ENCODE data around the gene ARHGAP15.

ARHGAP15 gene

DNA sequence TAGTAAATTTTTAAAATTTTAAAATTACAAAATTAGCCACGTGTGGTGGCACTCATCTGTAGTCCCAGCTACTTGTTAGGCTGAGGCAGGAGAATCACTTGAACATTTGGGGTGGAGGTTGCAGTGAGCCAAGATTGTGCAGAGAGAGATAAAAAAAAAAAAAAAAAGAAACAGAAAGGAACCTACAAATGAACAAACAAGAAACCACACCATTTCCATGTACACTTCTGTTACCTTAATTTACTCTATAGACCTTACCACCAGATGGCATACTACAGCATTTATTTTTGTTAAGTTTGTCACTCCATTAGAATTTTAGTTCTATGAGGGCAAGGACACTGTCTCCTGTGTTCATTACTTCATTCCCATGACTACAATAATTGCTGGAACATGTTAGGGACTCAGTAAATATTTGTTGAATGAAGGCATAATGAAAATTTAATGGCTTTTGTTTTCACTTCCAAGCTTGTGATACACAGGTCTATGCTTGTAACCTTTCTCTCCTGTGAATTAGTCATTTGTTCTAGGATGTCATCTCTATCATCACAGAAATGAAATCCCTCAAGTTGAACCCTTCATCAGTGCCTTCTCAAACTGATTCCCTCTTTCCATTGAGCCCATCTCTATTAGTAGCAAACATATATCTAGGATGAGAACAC lies 76.0 kb downstream of the ARHGAP15 start:
- no peak overlapping the region for H3K27ac ChIP-seq
- ChIA-PET POLR2A (ENCODE audit: low non-redundant PET) (no interaction called here), CTCF (interaction anchor here (0.6 kb wide), 2 partner anchors 88 to 474 kb away, joined by 3 read pairs; no protein-coding TSS in a partner anchor)
- peak; percentile 5 for DNase-seq (ENCODE audit: low spot score)
- TF ChIP-seq CTCF (conservative IDR thresholded peaks at IDR 0.05; ENCODE audit: low read depth): no peak; the same call in 1 of the 2 replicates

DNA sequence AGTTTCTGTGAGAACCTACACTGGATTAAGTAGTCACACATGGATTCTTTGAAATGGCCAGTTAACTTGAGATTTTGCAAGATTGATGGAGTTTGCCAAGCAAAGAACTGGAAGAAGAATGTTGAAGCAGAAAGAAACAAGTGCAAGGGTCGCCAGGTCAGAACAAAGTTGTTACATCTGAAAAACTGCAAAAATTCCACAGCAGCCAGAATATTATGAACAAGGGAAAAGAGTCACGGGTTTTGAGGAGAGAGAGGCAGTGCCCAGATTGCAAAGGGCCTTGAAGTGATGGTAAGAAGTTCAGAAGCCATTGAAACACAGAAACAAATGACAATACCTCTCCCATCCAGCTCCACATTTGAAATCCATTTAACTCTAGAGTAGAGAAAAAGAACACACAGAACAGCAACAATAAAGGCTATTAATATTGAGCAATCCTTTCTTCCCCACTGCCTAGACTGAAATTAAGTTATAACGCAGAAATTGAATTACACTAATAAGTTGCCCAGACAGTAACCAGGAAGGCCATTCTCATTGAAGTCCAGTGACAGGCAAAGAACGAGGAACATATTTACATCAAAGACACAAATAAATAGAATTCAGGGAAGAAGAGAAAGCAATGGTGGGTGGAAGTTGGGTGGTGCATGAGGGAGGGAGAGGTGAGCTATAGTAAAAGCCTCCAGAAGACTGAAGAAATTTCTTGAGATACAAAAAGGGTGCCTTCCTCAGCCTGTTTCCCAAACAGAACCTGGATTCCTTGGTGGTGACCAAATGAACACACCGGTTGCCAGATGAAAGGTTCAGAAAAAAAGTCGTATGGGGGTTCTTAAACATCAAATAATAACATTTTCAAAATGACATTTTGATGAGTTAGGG lies 80.6 kb downstream of the ARHGAP15 start:
- CTCF ChIA-PET: no interaction called here
- DNase-seq (ENCODE audit: low spot score): no peak
- POLR2A ChIA-PET (ENCODE audit: low non-redundant PET): no interaction called here
- H3K27ac ChIP-seq: no peak overlapping the region
- TF ChIP-seq CTCF (conservative IDR thresholded peaks at IDR 0.05; ENCODE audit: low read depth): no peak

DNA sequence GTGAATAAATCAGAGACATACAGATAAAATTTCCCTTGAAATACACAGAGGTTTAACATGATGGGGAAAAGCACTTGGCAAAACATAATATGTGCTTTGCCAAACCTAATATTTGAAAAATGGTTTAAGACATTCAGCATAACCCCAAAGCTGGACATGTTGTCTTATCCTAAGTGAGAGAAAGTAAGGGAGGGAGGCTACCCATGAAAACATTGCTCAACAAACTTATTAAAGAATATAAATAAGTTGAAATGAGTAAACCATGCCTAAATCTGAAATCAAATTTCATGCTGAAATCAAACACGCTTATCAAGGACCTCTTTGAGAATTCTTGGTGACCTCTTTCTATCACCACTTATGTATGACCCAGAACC lies 81.2 kb downstream of the ARHGAP15 start:
- POLR2A ChIA-PET (ENCODE audit: low non-redundant PET): no interaction called here
- H3K27ac ChIP-seq: no peak overlapping the region
- no peak for TF ChIP-seq CTCF (conservative IDR thresholded peaks at IDR 0.05; ENCODE audit: low read depth)
- CTCF ChIA-PET: no interaction called here
- DNase-seq (ENCODE audit: low spot score): no peak

GRCh38 chr2:143217512-143218115 lies 88.4 kb downstream of the ARHGAP15 start:
- no peak overlapping the region for H3K27ac ChIP-seq
- ChIA-PET POLR2A (ENCODE audit: low non-redundant PET) (no interaction called here), CTCF (no interaction called here)
- TF ChIP-seq CTCF (conservative IDR thresholded peaks at IDR 0.05; ENCODE audit: low read depth): no peak
- no peak for DNase-seq (ENCODE audit: low spot score)

DNA sequence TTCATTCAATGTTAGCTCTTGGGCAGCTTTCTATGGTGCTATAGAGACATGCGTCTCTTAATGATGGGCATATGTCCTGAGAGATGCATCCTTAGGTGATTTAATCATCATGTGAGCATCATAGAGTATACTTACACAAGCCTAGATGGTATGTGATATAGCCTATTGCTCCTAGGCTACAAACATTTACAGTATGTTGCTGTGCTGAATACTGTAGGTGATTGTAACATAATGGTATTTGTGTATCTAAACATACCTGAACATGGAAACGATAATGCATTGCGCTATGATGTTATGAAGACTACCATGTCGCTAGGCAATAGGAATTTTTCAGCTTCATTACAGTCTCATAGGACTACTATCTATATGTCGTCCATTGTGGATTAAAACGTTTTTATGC lies 89.4 kb downstream of the ARHGAP15 start:
- TF ChIP-seq CTCF (conservative IDR thresholded peaks at IDR 0.05; ENCODE audit: low read depth): no peak
- no peak for DNase-seq (ENCODE audit: low spot score)
- ChIA-PET CTCF (no interaction called here), POLR2A (ENCODE audit: low non-redundant PET) (no interaction called here)
- H3K27ac ChIP-seq: no peak overlapping the region

DNA sequence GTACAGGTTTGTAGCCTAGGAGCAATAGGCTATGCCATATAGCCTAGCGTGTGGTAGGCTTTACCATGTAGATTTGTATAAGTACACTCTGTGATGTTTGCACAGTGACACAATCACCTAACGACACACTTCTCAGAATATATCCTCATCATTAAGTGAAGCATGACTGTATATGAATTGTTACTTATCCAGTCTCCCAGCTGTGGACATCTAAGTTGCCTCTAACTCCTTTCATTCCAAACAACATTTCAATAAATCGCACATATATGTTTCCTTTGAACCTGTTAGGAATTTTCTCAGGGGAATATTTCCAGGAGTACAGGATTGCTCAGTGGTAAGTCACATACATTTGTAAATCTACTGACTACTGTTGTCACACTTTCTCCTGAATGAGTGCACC lies 90.0 kb downstream of the ARHGAP15 start:
- DNase-seq (ENCODE audit: low spot score): no peak
- ChIA-PET CTCF (no interaction called here), POLR2A (ENCODE audit: low non-redundant PET) (no interaction called here)
- H3K27ac ChIP-seq: no peak overlapping the region
- no peak for TF ChIP-seq CTCF (conservative IDR thresholded peaks at IDR 0.05; ENCODE audit: low read depth)

Data from RWPE1 (cell line).